H1 (cell line): ENCODE results near the gene MAGOH. TPM values are rescaled to one million over a fixed set of nuclear protein-coding genes. Genes with fewer than 3 reads are reported as not detected.
A peak's percentile ranks its signal among the peaks of the same experiment; 100 is the strongest.

ENCODE experiments used
- CTCF ChIA-PET: fragments of 300-600 bp; sonication (Branson Sonifier 250); formaldehyde crosslinking; loops from one replicate; lab custom pipeline; 2021; ENCODE audit not compliant: partially characterized antibody; lab: Charles Lee
- POLR2A ChIA-PET: fragments of 300-600 bp; sonication (Branson Sonifier 250); formaldehyde crosslinking; loops from one replicate; lab custom pipeline; 2021; ENCODE audit warnings: inconsistent platforms; ENCODE audit not compliant: partially characterized antibody; lab: Charles Lee
- DNase-seq, 2 experiments: peaks; one replicate each; pipeline versions ENCODE4 v3.0.0 to v3.0.0-alpha.2; 2010 to 2022; ENCODE audit warnings: low spot score in 2 of 2, low read depth in 1 of 2, mixed read lengths in 1 of 2
- FAIRE-seq: peaks from 2 replicates; lab custom pipeline; 2011; peaks lifted over from hg19 to GRCh38; lab: Jason Lieb, UNC
- H2AFZ ChIP-seq: 2 replicates; pipeline ENCODE4 v1.8.1; 2012; ENCODE audit warnings: low read length, inconsistent platforms
- H2AK5ac ChIP-seq: 2 replicates; pipeline ENCODE4 v1.6.1; 2013; ENCODE audit warnings: low read depth, low read length
- H2BK120ac ChIP-seq: replicated peaks from 2 replicates; pipeline ENCODE3; 2013; ENCODE audit warnings: low read depth, low read length, inconsistent platforms
- H2BK12ac ChIP-seq: 2 replicates; pipeline ENCODE4 v1.6.1; 2013; ENCODE audit warnings: low read depth, low read length
- H2BK15ac ChIP-seq: 2 replicates; pipeline ENCODE4 v1.6.1; 2013; ENCODE audit warnings: low read length
- H2BK20ac ChIP-seq: 2 replicates; pipeline ENCODE4 v1.6.1; 2013; ENCODE audit warnings: low read length
- H2BK5ac ChIP-seq: 2 replicates; pipeline ENCODE4 v1.6.1; 2013; ENCODE audit warnings: low read depth, low read length
- H3K14ac ChIP-seq: 2 replicates; pipeline ENCODE4 v1.6.1; 2013; ENCODE audit warnings: inconsistent platforms; ENCODE audit not compliant: insufficient read length
- H3K18ac ChIP-seq: 2 replicates; pipeline ENCODE4 v1.6.1; 2013; ENCODE audit warnings: low read length; ENCODE audit errors: extremely low read depth
- H3K23ac ChIP-seq: 2 replicates; pipeline ENCODE4 v1.6.1; 2013; ENCODE audit warnings: inconsistent platforms; ENCODE audit not compliant: insufficient read length
- H3K23me2 ChIP-seq: 2 replicates; pipeline ENCODE4 v1.6.1; 2013; ENCODE audit warnings: low read depth, low read length
- H3K27ac ChIP-seq: 2 replicates; pipeline ENCODE4 v1.6.1; 2011; ENCODE audit warnings: low read depth, low read length, inconsistent platforms
- H3K27me3 ChIP-seq, 4 experiments: replicated peaks in 1 of 4; 1 replicate in 1 of 4; 2 replicates in 3 of 4; pipeline versions ENCODE4 v1.6.1 to v1.8.1; 2011 to 2013; ENCODE audit warnings: low read length in 3 of 4, mild to moderate bottlenecking in 3 of 4, inconsistent platforms in 2 of 4, mixed read lengths in 2 of 4, moderate library complexity in 1 of 4; ENCODE audit not compliant: control insufficient read depth in 3 of 4, insufficient read depth in 3 of 4; ENCODE audit errors: extremely low read depth in 1 of 4
- H3K36me3 ChIP-seq, 4 experiments: 2 replicates each; pipeline versions ENCODE4 v1.6.1 to v1.8.1; 2011 to 2013; ENCODE audit warnings: mild to moderate bottlenecking in 4 of 4, low read length in 3 of 4, moderate library complexity in 2 of 4, control low read depth in 1 of 4, inconsistent platforms in 1 of 4; ENCODE audit not compliant: insufficient read depth in 4 of 4, control insufficient read depth in 2 of 4
- H3K4ac ChIP-seq: replicated peaks from 2 replicates; pipeline ENCODE3; 2013; ENCODE audit warnings: low read length, low read depth, mixed read lengths, inconsistent platforms; ENCODE audit not compliant: insufficient read length
- H3K4me1 ChIP-seq, 4 experiments: replicated peaks in 1 of 4; 1 replicate in 1 of 4; 2 replicates in 3 of 4; pipeline versions ENCODE4 v1.6.1 to v1.8.1; 2011 to 2013; ENCODE audit warnings: low read length in 3 of 4, inconsistent platforms in 2 of 4, mixed read lengths in 1 of 4; ENCODE audit not compliant: insufficient read depth in 4 of 4, control insufficient read depth in 3 of 4
- H3K4me2 ChIP-seq, 2 experiments: 2 replicates each; pipeline versions ENCODE4 v1.6.1 to v1.8.1; 2011 to 2013; ENCODE audit warnings: low read depth in 2 of 2, low read length in 2 of 2, control low read depth in 1 of 2, inconsistent platforms in 1 of 2, mild to moderate bottlenecking in 1 of 2; ENCODE audit not compliant: insufficient read depth in 1 of 2
- H3K4me3 ChIP-seq, 4 experiments: fragments of 200-600, 300-600 bp in 1 of 4; sonication (generic), shearing (Covaris generic), sonication (Bioruptor Twin) in 1 of 4; 2 replicates each; pipeline versions ENCODE4 v1.5.1 to v1.8.1; 2011 to 2016; ENCODE audit warnings: low read length in 4 of 4, low read depth in 3 of 4, control low read depth in 2 of 4, inconsistent platforms in 2 of 4, mild to moderate bottlenecking in 2 of 4, mixed read lengths in 1 of 4, moderate library complexity in 1 of 4; ENCODE audit not compliant: insufficient read depth in 2 of 4; ENCODE audit errors: extremely low read depth in 1 of 4
- H3K56ac ChIP-seq: replicated peaks from 2 replicates; pipeline ENCODE3; 2013; ENCODE audit warnings: low read depth, mild to moderate bottlenecking, mixed read lengths, low read length, inconsistent platforms; ENCODE audit not compliant: insufficient read length
- H3K79me1 ChIP-seq: 2 replicates; pipeline ENCODE4 v1.6.1; 2013; ENCODE audit warnings: low read depth, low read length, control low read depth
- H3K79me2 ChIP-seq, 2 experiments: 2 replicates each; pipeline versions ENCODE4 v1.6.1 to v1.8.1; 2012 to 2013; ENCODE audit warnings: low read length in 2 of 2, mild to moderate bottlenecking in 2 of 2, inconsistent platforms in 1 of 2; ENCODE audit not compliant: insufficient read depth in 2 of 2, control insufficient read depth in 1 of 2
- H3K9ac ChIP-seq, 4 experiments: replicated peaks in 1 of 4; 1 replicate in 1 of 4; 2 replicates in 3 of 4; pipeline versions ENCODE4 v1.6.1 to v1.8.1; 2011 to 2013; ENCODE audit warnings: low read depth in 3 of 4, low read length in 3 of 4, control low read depth in 2 of 4, mild to moderate bottlenecking in 2 of 4, moderate library complexity in 2 of 4, inconsistent platforms in 1 of 4; ENCODE audit errors: extremely low read depth in 1 of 4
- H3K9me3 ChIP-seq, 2 experiments: 2 replicates each; pipeline versions ENCODE4 v1.6.1 to v1.8.1; 2012 to 2013; ENCODE audit warnings: mild to moderate bottlenecking in 2 of 2, moderate library complexity in 2 of 2, control low read depth in 1 of 2, inconsistent platforms in 1 of 2, low read depth in 1 of 2, low read length in 1 of 2, mixed read lengths in 1 of 2; ENCODE audit not compliant: insufficient read depth in 2 of 2
- H4K20me1 ChIP-seq, 2 experiments: replicated peaks in 1 of 2; 2 replicates each; pipeline versions ENCODE3 to v1.8.1; 2011 to 2013; ENCODE audit warnings: inconsistent platforms in 2 of 2, low read length in 2 of 2, mild to moderate bottlenecking in 1 of 2; ENCODE audit not compliant: insufficient read depth in 2 of 2, control insufficient read depth in 1 of 2
- H4K5ac ChIP-seq: 2 replicates; pipeline ENCODE4 v1.6.1; 2013; ENCODE audit warnings: low read length, low read depth, mixed read lengths, inconsistent platforms; ENCODE audit not compliant: insufficient read length
- H4K8ac ChIP-seq: 2 replicates; pipeline ENCODE4 v1.8.0; 2013; ENCODE audit warnings: mild to moderate bottlenecking, moderate library complexity, low read length, inconsistent platforms; ENCODE audit not compliant: insufficient read depth; ENCODE audit errors: extremely low read depth
- H4K91ac ChIP-seq: replicated peaks from 2 replicates; pipeline ENCODE3; 2013; ENCODE audit warnings: low read length, mixed read lengths, inconsistent platforms; ENCODE audit not compliant: insufficient read length
- ATF2 ChIP-seq: IDR thresholded peaks from 2 replicates; pipeline ENCODE4 v1.6.1; 2012; ENCODE audit warnings: low read length, inconsistent platforms
- HDAC2 ChIP-seq, 2 experiments: fragments of 300-600 bp in 1 of 2; sonication (generic) in 1 of 2; IDR thresholded peaks; 2 replicates each; pipeline ENCODE4 v1.6.1; 2011 to 2012; ENCODE audit warnings: low read depth in 2 of 2, low read length in 2 of 2, mild to moderate bottlenecking in 2 of 2, moderate library complexity in 2 of 2, borderline replicate concordance in 1 of 2, inconsistent platforms in 1 of 2
- SIX5 ChIP-seq: IDR thresholded peaks from 2 replicates; pipeline ENCODE4 v1.6.1; 2011; ENCODE audit warnings: mild to moderate bottlenecking, low read depth, low read length
- SUZ12 ChIP-seq: fragments of 200-600 bp; sonication (generic); IDR thresholded peaks from 2 replicates; pipeline ENCODE4 v1.6.1; 2012; ENCODE audit warnings: mild to moderate bottlenecking, inconsistent platforms, low read length, moderate library complexity, mixed read lengths
- TAF1 ChIP-seq: IDR thresholded peaks from 2 replicates; pipeline ENCODE4 v1.6.1; 2011; ENCODE audit warnings: mild to moderate bottlenecking, low read depth, low read length
- WGBS, 2 experiments: shearing (Covaris generic) in 1 of 2; methylation state at CpG; one replicate each; pipeline versions ENCODE4 v1.1.6 to v1.1.7; 2013 to 2015; ENCODE audit warnings: low lambda C conversion rate in 2 of 2, mixed read lengths in 2 of 2, inconsistent platforms in 1 of 2, low coverage in 1 of 2, missing lambda C conversion rate in 1 of 2; ENCODE audit not compliant: insufficient replicate concordance in 2 of 2, insufficient coverage in 1 of 2, insufficient read length in 1 of 2; ENCODE audit errors: extremely low coverage in 1 of 2, missing lambda C conversion rate in 1 of 2; 5-methylcytosine and 5-hydroxymethylcytosine counted together
- polyA plus RNA-seq, 7 experiments: library from polyadenylated mRNA; depleted of rRNA in 3 of 7; stranded (reverse) in 5 of 7; unstranded in 2 of 7; fragments of >200 nt in 5 of 7; fragments of 200-250 nt in 2 of 7; gene quantifications; 1 replicate in 5 of 7; 2 replicates in 1 of 7; 4 replicates in 1 of 7; pipeline versions ENCODE4 v1.2.1 to v1.2.3, GENCODE V29; 2011 to 2013; ENCODE audit warnings: missing spikeins in 2 of 7, mixed read lengths in 2 of 7
- total RNA-seq: library from RNA; stranded (reverse); fragmentation: NEBNext Ultra II Directional; extraction: Animal tissue kit (Norgen Biotek cat#: 25700); gene quantifications from 2 replicates; pipeline ENCODE4 v1.2.1, GENCODE V29; 2021

The MAGOH gene
- total and polyA plus RNA-seq, 2 of the 8 experiments (the other 6 are each of a cell fraction or from before 2014, with no cell fraction given) = 46.9 to 74.3 TPM

GRCh38 chr1:53195246-53196016 lies 42.9 kb downstream of the MAGOH start:
- Histone ChIP-seq H3K14ac (no peak overlapping the region), H2BK15ac (0 out of 2 replicates have a peak overlapping the region, but pooled peaks have one; percentile 63), H3K9me3 (no peaks in the 10 kb centered on the region), H3K36me3 (peaks cover 0 to 2% (median 0%) of the 10 kb centered on the region in 4 experiments; a peak in 1 of 8 replicates), H3K4me1 (peaks cover 2 to 6% (median 4%) of the 10 kb centered on the region in 4 experiments; a peak in 4 of 7 replicates), H2BK12ac (peak overlapping the region; percentile 84; the same call in 1 of the 2 replicates), H3K18ac (no peak overlapping the region), H3K9ac (no peak overlapping the region), H3K23ac (no peak overlapping the region)
- POLR2A ChIA-PET = interaction anchor here (0.7 to 1.3 kb wide), 6 partner anchors 12 to 52 kb away, joined by 3 to 5 read pairs (median 3); partner anchors contain the start of gene CZIB
- no peak for DNase-seq
- TF ChIP-seq SIX5 (no peak), SUZ12 (no peak), HDAC2 (IDR thresholded peaks at IDR 0.05; ENCODE audit: borderline replicate concordance in 1 of 2, low read depth in 2 of 2, low read length in 2 of 2) (no peak), ATF2 (no peak), TAF1 (no peak)
- TF ChIP-seq, all 59 proteins: peak for 0
- 92% methylated on average over 11 of the region's 11 CpGs; no CpG with 5 or more reads in 1 of the 2 experiments for WGBS, 2 experiments
- no peaks in the 10 kb centered on the region for H4K20me1 ChIP-seq
- H2BK5ac ChIP-seq = no peak overlapping the region; the same call in 1 of the 2 replicates
- FAIRE-seq = no peak
- H4K91ac ChIP-seq = no peak overlapping the region
- peak overlapping the region; percentile 15; the same call in 1 of the 2 replicates for H2AFZ ChIP-seq
- peaks cover 0 to 8% of the 10 kb centered on the region in 2 experiments; a peak in 1 of 4 replicates for H3K79me2 ChIP-seq
- no peak overlapping the region for H3K56ac ChIP-seq
- no peak overlapping the region for H2AK5ac ChIP-seq
- no peak overlapping the region for H3K4ac ChIP-seq
- no peak overlapping the region for H3K4me3 ChIP-seq
- H2BK20ac ChIP-seq = 0 out of 2 replicates have a peak overlapping the region, but pooled peaks have one; percentile 52
- no peak overlapping the region for H4K8ac ChIP-seq
- H3K79me1 ChIP-seq = no peaks in the 10 kb centered on the region; the same call in none of the 2 replicates
- peak overlapping the region in 1 of 2 experiments; percentile 93; a peak in 1 of 4 replicates for H3K4me2 ChIP-seq
- H3K23me2 ChIP-seq = peaks cover 5% of the 10 kb centered on the region
- CTCF ChIA-PET = interaction anchor here (0.6 to 5.7 kb wide), 6 partner anchors 9 to 990 kb away, joined by 3 to 42 read pairs (median 4); no protein-coding TSS in a partner anchor
- H4K5ac ChIP-seq = no peak overlapping the region
- H2BK120ac ChIP-seq = no peak overlapping the region
- no peak overlapping the region for H3K27ac ChIP-seq
- peaks cover 0 to 4% (median 1%) of the 10 kb centered on the region in 4 experiments; a peak in 4 of 7 replicates for H3K27me3 ChIP-seq
